HCT116 (cell line): Measurements from ENCODE around the gene PHF2.
A peak's percentile ranks its signal among the peaks of the same experiment; 100 is the strongest.

Experiments
- EGR1 ChIP-seq: IDR thresholded peaks from 2 replicates; pipeline ENCODE4 v1.6.1; 2012; ENCODE audit warnings: low read depth
- EZH2 ChIP-seq: fragments of 200-600 bp; sonication (generic); IDR thresholded peaks from 2 replicates; pipeline ENCODE4 v1.6.1; 2017; ENCODE audit warnings: antibody characterized with exemption, mixed run types
- EZH2phosphoT487 ChIP-seq: fragments of 200-600 bp; IDR thresholded peaks from 2 replicates; pipeline ENCODE4 v1.6.1; 2018; ENCODE audit warnings: antibody characterized with exemption, borderline replicate concordance
- JUND ChIP-seq: IDR thresholded peaks from 2 replicates; pipeline ENCODE4 v1.6.1; 2012
- POLR2A ChIP-seq: IDR thresholded peaks from 2 replicates; pipeline ENCODE4 v1.7.0; 2011; ENCODE audit warnings: borderline replicate concordance; ENCODE audit not compliant: insufficient read depth, insufficient read length; ENCODE audit errors: extremely low read depth
- POLR2AphosphoS5 ChIP-seq: IDR thresholded peaks from 2 replicates; pipeline ENCODE4 v1.6.1; 2011; ENCODE audit warnings: mild to moderate bottlenecking, low read depth, low read length, moderate library complexity
- SP1 ChIP-seq: IDR thresholded peaks from 2 replicates; pipeline ENCODE4 v1.6.1; 2012; ENCODE audit warnings: low read depth
- ZFX ChIP-seq: fragments of 450-650 bp; IDR thresholded peaks from 2 replicates; pipeline ENCODE4 v1.6.1; 2017
- TF ChIP-seq, protein P1 (sequence below), 3 experiments: fragments of 200-600 bp in 1 of 3; sonication (generic) in 1 of 3; IDR thresholded peaks in 2 of 3; conservative IDR thresholded peaks in 1 of 3; 2 replicates each; pipeline ENCODE4 v1.5.1; 2012 to 2017; ENCODE audit warnings: low read depth in 2 of 3, low read length in 2 of 3, antibody characterized with exemption in 1 of 3, borderline replicate concordance in 1 of 3, control low read depth in 1 of 3, mild to moderate bottlenecking in 1 of 3, mixed read lengths in 1 of 3, mixed run types in 1 of 3, moderate library complexity in 1 of 3; ENCODE audit not compliant: insufficient read depth in 1 of 3
- TF ChIP-seq, protein P2 (sequence below): IDR thresholded peaks from 2 replicates; pipeline ENCODE4 v1.6.1; 2012

DNA sequence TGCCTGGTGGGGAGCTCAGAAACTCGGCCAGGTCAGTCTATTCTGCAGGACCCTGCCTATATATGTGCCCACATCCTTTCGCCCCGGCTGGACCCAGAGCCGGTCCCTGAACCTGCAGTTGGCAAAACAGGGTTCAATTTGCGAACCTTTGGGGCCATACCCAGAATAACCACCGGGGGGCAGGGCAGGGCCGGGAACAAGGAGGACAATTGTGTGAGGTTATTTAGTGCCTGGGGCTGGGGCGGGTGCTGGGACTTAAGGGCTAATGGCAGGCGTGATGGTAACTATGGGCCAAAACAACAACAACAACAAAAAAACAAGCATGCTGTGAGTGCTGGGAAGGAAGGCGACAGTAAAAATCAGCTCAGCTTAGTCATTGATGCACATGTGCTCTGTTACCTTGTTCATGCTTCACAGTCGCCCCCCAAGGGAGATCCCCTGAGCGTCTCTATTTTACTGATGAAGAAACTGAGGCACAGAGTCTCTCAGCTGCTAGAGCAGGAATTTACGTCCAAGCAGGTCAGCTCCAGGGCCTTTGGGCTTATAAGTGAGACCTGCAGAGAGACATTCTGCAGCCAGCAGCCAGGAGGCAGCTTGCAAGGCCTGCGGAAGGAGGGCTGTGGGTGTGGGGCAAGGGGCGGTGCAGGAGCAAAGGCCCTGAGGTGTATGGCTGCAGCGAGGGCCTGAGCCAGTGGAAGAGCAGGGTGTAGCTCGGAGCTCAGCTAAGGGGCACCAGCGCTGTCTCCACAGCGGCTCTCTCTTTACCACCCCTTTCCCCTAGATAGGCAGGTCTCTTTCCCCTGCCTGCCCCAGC lies 106.0 kb downstream of the PHF2 start:
- TF ChIP-seq EZH2 = no peak
- TF ChIP-seq, protein P1, sequence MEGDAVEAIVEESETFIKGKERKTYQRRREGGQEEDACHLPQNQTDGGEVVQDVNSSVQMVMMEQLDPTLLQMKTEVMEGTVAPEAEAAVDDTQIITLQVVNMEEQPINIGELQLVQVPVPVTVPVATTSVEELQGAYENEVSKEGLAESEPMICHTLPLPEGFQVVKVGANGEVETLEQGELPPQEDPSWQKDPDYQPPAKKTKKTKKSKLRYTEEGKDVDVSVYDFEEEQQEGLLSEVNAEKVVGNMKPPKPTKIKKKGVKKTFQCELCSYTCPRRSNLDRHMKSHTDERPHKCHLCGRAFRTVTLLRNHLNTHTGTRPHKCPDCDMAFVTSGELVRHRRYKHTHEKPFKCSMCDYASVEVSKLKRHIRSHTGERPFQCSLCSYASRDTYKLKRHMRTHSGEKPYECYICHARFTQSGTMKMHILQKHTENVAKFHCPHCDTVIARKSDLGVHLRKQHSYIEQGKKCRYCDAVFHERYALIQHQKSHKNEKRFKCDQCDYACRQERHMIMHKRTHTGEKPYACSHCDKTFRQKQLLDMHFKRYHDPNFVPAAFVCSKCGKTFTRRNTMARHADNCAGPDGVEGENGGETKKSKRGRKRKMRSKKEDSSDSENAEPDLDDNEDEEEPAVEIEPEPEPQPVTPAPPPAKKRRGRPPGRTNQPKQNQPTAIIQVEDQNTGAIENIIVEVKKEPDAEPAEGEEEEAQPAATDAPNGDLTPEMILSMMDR (IDR thresholded peaks at IDR 0.05 in 2 of 3, conservative IDR thresholded peaks at IDR 0.05 in 1 of 3; ENCODE audit: borderline replicate concordance in 1 of 3, insufficient read depth in 1 of 3, low read depth in 2 of 3, low read length in 2 of 3) = peak; percentile 80 to 88 (median 88)
- no peak for TF ChIP-seq POLR2A
- TF ChIP-seq EGR1 = no peak
- no peak for TF ChIP-seq JUND
- TF ChIP-seq, protein P2, sequence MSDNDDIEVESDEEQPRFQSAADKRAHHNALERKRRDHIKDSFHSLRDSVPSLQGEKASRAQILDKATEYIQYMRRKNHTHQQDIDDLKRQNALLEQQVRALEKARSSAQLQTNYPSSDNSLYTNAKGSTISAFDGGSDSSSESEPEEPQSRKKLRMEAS = no peak
- no peak for TF ChIP-seq ZFX
- no peak for TF ChIP-seq POLR2AphosphoS5
- TF ChIP-seq SP1 = no peak
- no peak for TF ChIP-seq EZH2phosphoT487
